Stimulated activated naive CD8-positive, alpha-beta T cell treated with anti-CD3 and anti-CD28 coated beads, Interleukin-15, Interleukin-2, amounts not matched to agents 100 ng/mL and 50 ng/mL, for 24 hours (primary cell): ENCODE results near the gene SHROOM4.

ENCODE experiments used
- H3K27ac Mint-ChIP-seq: one replicate; pipeline ENCODE4 v1.8.0; 2021; ENCODE audit warnings: mild to moderate bottlenecking, mixed read lengths
- H3K27me3 Mint-ChIP-seq: one replicate; pipeline ENCODE4 v1.8.0; 2021; ENCODE audit warnings: mixed read lengths
- H3K36me3 Mint-ChIP-seq: one replicate; pipeline ENCODE4 v1.8.0; 2021; ENCODE audit warnings: low read depth, mixed read lengths
- H3K4me1 Mint-ChIP-seq: one replicate; pipeline ENCODE4 v1.8.0; 2021; ENCODE audit warnings: low read depth, mixed read lengths
- H3K4me3 Mint-ChIP-seq: one replicate; pipeline ENCODE4 v1.8.0; 2021; ENCODE audit warnings: mild to moderate bottlenecking, mixed read lengths
- H3K9me3 Mint-ChIP-seq: one replicate; pipeline ENCODE4 v1.8.0; 2021; ENCODE audit warnings: mixed read lengths

The SHROOM4 gene

DNA sequence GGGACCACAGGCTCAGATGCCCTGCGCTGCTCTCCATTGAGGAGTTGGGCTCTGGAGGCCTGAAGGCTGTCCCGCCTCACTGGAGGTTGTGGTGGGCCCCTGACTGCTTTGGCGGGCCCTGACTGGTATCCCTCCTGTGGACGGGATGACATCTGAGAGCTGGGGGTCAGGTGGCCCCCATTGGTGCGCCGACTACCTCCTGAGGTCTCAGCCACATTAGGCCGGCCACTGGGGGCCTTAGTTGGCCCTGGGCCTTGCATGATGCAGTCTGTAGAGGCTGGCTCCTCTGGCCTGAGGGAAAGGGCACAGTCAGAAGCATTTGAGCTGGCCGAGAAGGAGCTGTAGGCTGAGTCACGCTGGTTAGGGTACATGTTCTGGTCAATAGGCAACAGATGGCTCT is 178.8 kb downstream of the SHROOM4 start:
- Mint-ChIP-seq H3K27ac (no peak overlapping the region), H3K4me1 (no peaks in the 10 kb centered on the region), H3K4me3 (no peak overlapping the region), H3K36me3 (no peaks in the 10 kb centered on the region), H3K27me3 (no peaks in the 10 kb centered on the region), H3K9me3 (no peaks in the 10 kb centered on the region)

GRCh38 chrX:50629774-50630173 is 184.2 kb downstream of the SHROOM4 start:
- no peaks in the 10 kb centered on the region for H3K27me3 Mint-ChIP-seq
- no peaks in the 10 kb centered on the region for H3K36me3 Mint-ChIP-seq
- H3K9me3 Mint-ChIP-seq = no peaks in the 10 kb centered on the region
- H3K4me3 Mint-ChIP-seq = no peak overlapping the region
- H3K4me1 Mint-ChIP-seq = no peaks in the 10 kb centered on the region
- H3K27ac Mint-ChIP-seq = no peak overlapping the region

GRCh38 chrX:50627696-50628095 is 186.3 kb downstream of the SHROOM4 start:
- Mint-ChIP-seq H3K36me3 (no peaks in the 10 kb centered on the region), H3K27me3 (no peaks in the 10 kb centered on the region), H3K4me1 (no peaks in the 10 kb centered on the region), H3K27ac (no peak overlapping the region), H3K4me3 (no peak overlapping the region), H3K9me3 (no peaks in the 10 kb centered on the region)

- Mint-ChIP-seq H3K4me1 (no peaks in the 10 kb centered on the region), H3K27ac (no peak overlapping the region), H3K9me3 (no peaks in the 10 kb centered on the region), H3K36me3 (no peaks in the 10 kb centered on the region), H3K27me3 (no peaks in the 10 kb centered on the region), H3K4me3 (no peak overlapping the region)
These were observed 187.6 kb downstream of the SHROOM4 start for GRCh38 chrX:50626432-50626831.

DNA sequence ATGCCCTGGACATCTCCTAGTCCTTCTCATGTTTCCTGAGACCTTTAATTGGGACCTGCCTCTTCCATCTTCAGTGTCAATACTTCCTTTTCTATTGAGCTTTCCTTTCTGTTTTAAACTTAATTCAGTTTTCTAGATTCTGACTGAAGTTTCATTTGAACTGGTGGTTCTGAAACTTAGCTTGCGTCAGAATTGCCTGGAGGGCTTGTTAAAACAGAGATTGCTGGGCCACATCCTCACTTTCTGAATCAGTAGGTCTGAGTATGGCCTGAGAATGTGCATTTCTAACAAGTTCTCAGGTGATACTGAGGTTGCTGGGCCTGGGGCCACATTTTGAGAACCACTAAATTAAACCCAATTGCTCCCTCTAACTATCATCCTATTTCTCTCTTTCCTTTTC is 191.2 kb downstream of the SHROOM4 start:
- no peak overlapping the region for H3K27ac Mint-ChIP-seq
- no peaks in the 10 kb centered on the region for H3K9me3 Mint-ChIP-seq
- H3K4me1 Mint-ChIP-seq = no peaks in the 10 kb centered on the region
- H3K36me3 Mint-ChIP-seq = no peaks in the 10 kb centered on the region
- H3K4me3 Mint-ChIP-seq = no peak overlapping the region
- no peaks in the 10 kb centered on the region for H3K27me3 Mint-ChIP-seq

DNA sequence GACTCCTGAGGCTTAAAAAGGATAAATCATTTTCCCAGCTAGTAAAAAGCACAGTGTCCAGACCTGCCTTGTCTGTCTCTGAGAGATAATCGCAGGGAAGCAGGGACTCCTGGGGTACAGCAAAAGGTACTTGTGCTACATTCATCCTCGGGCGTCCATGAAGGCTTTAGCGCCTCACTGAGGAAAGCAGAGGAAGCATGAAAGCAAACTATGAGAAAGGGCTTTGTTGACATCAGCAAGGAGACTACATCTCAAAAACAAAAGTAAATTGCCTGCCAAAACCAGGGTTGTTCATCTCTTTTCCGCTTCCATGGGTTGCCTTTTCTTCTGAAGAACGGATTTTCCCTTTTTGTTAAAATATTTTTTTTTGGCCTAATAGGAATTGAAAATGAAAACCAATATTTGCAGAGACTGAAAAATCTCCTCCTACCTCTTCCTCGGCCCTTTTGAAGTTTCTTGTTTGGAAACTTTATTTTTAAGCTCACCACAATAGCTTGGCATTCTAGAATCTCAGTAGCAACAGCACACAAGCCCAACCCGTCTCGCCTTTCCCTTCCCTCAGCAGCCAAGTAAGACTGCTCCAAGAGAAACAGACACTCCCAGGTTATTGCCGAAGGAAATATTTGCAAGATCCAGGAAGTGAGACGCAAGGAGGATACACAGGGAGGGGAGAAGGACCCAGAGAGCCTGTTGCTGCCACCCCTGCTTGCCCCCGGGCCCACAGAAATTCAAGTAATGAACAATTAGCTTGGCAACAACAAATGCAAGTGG is 195.0 kb downstream of the SHROOM4 start:
- no peaks in the 10 kb centered on the region for H3K4me1 Mint-ChIP-seq
- H3K27me3 Mint-ChIP-seq = peaks cover 3% of the 10 kb centered on the region
- H3K4me3 Mint-ChIP-seq = no peak overlapping the region
- no peaks in the 10 kb centered on the region for H3K9me3 Mint-ChIP-seq
- no peaks in the 10 kb centered on the region for H3K36me3 Mint-ChIP-seq
- no peak overlapping the region for H3K27ac Mint-ChIP-seq

- no peaks in the 10 kb centered on the region for H3K4me1 Mint-ChIP-seq
- H3K4me3 Mint-ChIP-seq = no peak overlapping the region
- no peak overlapping the region for H3K27ac Mint-ChIP-seq
- H3K36me3 Mint-ChIP-seq = no peaks in the 10 kb centered on the region
- H3K9me3 Mint-ChIP-seq = no peaks in the 10 kb centered on the region
- peaks cover 6% of the 10 kb centered on the region for H3K27me3 Mint-ChIP-seq
These were observed 196.8 kb downstream of the SHROOM4 start for GRCh38 chrX:50617183-50617582.

DNA sequence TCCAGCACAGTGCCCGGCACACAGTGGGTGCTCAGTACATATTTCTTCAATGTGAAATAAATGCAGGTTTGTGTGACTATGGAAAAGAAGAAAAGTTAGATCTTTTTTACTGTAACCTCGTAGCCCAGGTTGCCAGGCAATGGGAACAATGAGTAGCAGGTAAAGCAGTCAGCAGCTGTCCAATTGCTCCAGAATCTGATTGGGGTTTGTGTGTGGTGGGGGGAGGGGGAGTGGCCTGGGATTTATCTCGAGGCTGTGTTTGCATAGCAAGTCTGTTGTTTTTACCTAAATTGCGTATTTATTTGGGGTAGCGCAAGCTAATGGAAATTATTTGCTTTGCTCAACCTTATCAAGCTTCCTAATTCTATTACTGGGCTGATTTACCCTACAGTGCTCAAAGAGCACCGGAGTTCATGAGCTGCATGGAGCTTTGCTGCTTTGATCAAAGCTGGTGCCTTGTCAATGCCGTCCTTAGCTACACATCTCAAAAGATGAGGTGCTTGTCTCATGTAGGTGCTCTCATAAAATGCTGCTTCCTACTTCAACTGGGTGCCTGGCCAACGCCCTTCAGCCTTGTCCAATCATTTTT is 198.3 kb downstream of the SHROOM4 start:
- peaks cover 7% of the 10 kb centered on the region for H3K27me3 Mint-ChIP-seq
- H3K27ac Mint-ChIP-seq = no peak overlapping the region
- H3K4me3 Mint-ChIP-seq = no peak overlapping the region
- H3K9me3 Mint-ChIP-seq = no peaks in the 10 kb centered on the region
- H3K36me3 Mint-ChIP-seq = no peaks in the 10 kb centered on the region
- no peaks in the 10 kb centered on the region for H3K4me1 Mint-ChIP-seq

- Mint-ChIP-seq H3K9me3 (no peaks in the 10 kb centered on the region), H3K4me3 (no peak overlapping the region), H3K27ac (no peak overlapping the region), H3K27me3 (peaks cover 7% of the 10 kb centered on the region), H3K4me1 (no peaks in the 10 kb centered on the region), H3K36me3 (no peaks in the 10 kb centered on the region)
These were observed 199.5 kb downstream of the SHROOM4 start for GRCh38 chrX:50614460-50614859.

- no peaks in the 10 kb centered on the region for H3K4me1 Mint-ChIP-seq
- H3K9me3 Mint-ChIP-seq = no peaks in the 10 kb centered on the region
- H3K36me3 Mint-ChIP-seq = no peaks in the 10 kb centered on the region
- no peak overlapping the region for H3K4me3 Mint-ChIP-seq
- peaks cover 7% of the 10 kb centered on the region for H3K27me3 Mint-ChIP-seq
- H3K27ac Mint-ChIP-seq = no peak overlapping the region
These were observed 200.1 kb downstream of the SHROOM4 start for GRCh38 chrX:50613846-50614245.

DNA sequence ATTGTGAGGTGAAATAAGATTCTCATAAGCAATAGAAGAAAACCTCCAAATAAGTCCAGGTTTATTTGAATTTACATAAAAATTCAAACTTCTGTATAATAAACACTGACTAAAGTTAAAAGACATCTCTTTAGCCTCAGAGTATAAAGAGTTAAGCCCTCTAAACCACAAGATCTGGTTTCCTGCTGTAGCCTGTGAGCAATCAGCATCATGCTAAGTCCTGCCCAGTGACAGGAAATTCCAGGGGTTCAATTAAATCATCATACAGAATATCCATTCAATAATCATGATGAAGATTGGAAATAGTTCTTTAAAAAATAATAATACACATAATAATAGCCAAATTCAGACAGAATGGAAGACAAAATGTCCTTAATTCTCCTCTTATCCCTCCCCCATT is 204.2 kb downstream of the SHROOM4 start:
- H3K4me1 Mint-ChIP-seq = no peaks in the 10 kb centered on the region

DNA sequence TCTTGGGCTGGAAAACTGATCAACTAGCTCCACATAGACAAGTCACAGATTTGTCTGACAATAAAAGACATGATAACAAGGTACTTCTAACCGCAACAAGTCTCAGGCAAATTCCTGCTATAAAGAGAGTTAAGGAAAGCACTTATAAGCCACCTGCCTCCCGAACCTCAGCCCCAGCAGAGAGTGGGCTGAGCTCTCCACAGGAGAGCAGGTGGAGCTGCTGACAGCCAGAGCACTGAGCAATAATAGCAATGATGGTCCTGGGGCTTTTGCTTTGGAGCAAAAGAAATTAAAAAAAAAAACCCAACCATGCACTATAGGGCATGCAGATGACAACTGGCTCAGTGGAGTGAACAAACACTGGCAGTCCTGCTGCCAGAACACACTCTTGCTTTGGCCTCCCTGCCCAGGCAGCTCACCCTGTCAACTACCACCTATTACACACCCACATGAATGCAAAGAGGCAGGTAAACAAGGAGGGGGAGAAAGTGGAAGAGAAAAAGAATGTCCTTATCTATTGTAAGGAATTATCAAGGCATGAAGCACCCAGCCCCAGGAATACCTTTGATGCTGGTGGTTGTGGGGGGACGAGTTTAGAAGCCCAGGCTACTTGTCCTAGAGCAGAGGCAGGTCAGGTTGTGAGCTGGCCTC is 207.6 kb downstream of the SHROOM4 start:
- H3K9me3 Mint-ChIP-seq = no peaks in the 10 kb centered on the region
- H3K27me3 Mint-ChIP-seq = no peaks in the 10 kb centered on the region
- no peak overlapping the region for H3K27ac Mint-ChIP-seq
- H3K4me3 Mint-ChIP-seq = no peak overlapping the region
- H3K36me3 Mint-ChIP-seq = no peaks in the 10 kb centered on the region
- no peaks in the 10 kb centered on the region for H3K4me1 Mint-ChIP-seq

More for the DNA sequence above, 204.2 kb downstream of the SHROOM4 start:
- Mint-ChIP-seq H3K27me3 (peaks cover 4% of the 10 kb centered on the region), H3K36me3 (no peaks in the 10 kb centered on the region), H3K4me3 (no peak overlapping the region), H3K27ac (no peak overlapping the region), H3K9me3 (no peaks in the 10 kb centered on the region)

DNA sequence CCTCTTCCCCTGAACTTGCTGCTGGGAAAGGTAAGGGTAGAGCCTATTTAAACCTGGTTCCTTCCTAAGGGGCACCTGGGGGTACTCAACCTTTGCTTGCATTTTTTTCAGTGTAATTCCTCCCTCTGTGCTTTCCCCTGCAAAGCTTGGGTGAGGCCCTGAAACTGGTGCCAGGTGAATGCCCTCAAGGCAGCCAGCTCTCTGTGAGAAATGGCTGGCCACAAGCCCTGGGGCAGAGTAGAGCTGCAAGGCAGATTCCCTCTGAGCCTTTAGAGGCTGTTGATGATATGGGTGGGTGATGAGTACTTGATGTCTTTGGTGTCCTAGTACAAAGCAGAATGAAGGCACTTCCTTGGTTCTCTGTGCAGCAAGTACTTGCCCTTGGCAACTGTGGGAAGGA is 217.9 kb downstream of the SHROOM4 start:
- Mint-ChIP-seq H3K27me3 (no peaks in the 10 kb centered on the region), H3K4me1 (no peaks in the 10 kb centered on the region), H3K27ac (no peak overlapping the region), H3K36me3 (no peaks in the 10 kb centered on the region), H3K4me3 (no peak overlapping the region), H3K9me3 (no peaks in the 10 kb centered on the region)

DNA sequence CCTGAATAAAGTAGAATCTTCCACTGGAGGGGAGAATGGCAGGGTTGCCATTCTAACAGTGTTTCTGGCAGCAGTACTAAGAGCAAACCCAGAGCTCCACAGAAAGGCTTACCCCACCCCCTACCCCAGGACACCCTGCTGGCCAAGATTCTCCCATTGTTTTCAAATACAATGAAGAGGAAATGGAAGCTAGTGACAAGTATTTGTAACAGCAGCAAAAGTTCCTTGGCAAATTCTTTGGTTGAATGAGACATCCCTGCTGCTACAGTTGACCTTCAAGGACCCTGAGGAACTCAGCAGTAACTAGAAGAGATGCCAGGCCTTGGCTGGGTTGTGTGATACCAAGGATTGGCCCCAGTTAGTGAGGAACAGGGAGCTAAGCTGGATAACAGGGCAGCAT is 219.2 kb downstream of the SHROOM4 start:
- Mint-ChIP-seq H3K27ac (no peak overlapping the region), H3K27me3 (no peaks in the 10 kb centered on the region), H3K4me1 (no peaks in the 10 kb centered on the region), H3K9me3 (no peaks in the 10 kb centered on the region), H3K36me3 (no peaks in the 10 kb centered on the region), H3K4me3 (no peak overlapping the region)

DNA sequence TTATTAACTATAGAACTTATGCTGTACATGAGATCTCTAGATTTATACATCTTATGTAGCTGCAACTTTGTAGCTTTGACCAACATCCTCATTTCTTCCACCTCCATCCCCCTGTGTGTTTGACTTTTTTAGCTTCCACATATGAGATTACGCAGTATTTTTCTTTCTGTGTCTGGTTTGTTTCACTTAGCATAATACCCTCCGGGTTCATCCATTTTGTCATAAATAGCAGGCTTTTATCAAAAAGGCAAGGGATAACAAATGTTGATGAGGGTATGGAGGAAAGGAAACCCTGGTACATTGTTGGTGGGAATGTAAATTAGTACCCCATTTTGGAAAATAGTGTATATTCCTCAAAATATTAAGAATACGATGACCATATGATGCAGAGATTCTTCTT is 227.0 kb downstream of the SHROOM4 start:
- H3K9me3 Mint-ChIP-seq = no peaks in the 10 kb centered on the region
- H3K4me3 Mint-ChIP-seq = no peak overlapping the region
- no peaks in the 10 kb centered on the region for H3K4me1 Mint-ChIP-seq
- H3K27ac Mint-ChIP-seq = no peak overlapping the region
- H3K36me3 Mint-ChIP-seq = no peaks in the 10 kb centered on the region
- peaks cover 4% of the 10 kb centered on the region for H3K27me3 Mint-ChIP-seq
